GM23248 (cell line): Measurements from ENCODE around the gene TMEM253.

Experiments
- EZH2 ChIP-seq: fragments of 200-600 bp; sonication (generic); IDR thresholded peaks from 2 replicates; pipeline ENCODE4 v1.6.1; 2018; ENCODE audit warnings: antibody characterized with exemption, mild to moderate bottlenecking; ENCODE audit not compliant: insufficient read depth, poor library complexity, severe bottlenecking
- EZH2phosphoT487 ChIP-seq: fragments of 200-600 bp; sonication (generic); IDR thresholded peaks from 2 replicates; pipeline ENCODE4 v1.6.1; 2018; ENCODE audit warnings: antibody characterized with exemption, moderate library complexity, mild to moderate bottlenecking, low read depth; ENCODE audit not compliant: insufficient read depth

DNA sequence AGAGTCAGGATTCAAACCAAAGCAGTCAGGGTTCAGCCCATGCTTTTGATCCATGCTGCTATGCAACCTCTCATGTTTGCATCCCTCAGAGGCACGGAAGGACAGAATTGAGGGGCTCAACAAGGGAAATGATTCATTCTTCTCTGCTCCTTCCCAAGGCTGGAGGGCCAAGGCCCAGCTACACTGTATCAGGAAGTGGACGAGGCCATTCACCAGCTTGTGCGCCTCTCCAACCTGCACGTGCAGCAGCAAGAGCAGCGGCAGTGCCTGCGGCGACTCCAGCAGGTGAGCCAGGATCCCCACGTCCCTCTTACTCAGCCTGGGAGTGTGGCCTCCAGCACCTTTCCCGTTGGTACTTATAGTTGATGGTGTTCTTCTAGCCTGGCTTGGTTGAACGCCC, 22.1 kb upstream of the TMEM253 start:
- TF ChIP-seq EZH2phosphoT487 (no peak), EZH2 (no peak)
